Astrocyte of the cerebellum (primary cell): Measurements from ENCODE around the gene TAAR1.
"Not testable (repeated sequence)": the region's sequence is repeated elsewhere in the genome, so short reads cannot be mapped to it uniquely, and the experiment has no call there.

ENCODE experiments used
- DNase-seq: peaks from one replicate; pipeline ENCODE4 v3.0.0-alpha.2; 2011; ENCODE audit warnings: low read depth
- H3K4me3 ChIP-seq: 2 replicates; pipeline ENCODE4 v1.5.1; 2011; ENCODE audit warnings: mild to moderate bottlenecking, low read depth, low read length, moderate library complexity
- in situ Hi-C: cut with HindIII; loops from 2 replicates; pipeline ENCODE4 v1.10.0; 2017; ENCODE audit warnings: low sequenced_read_pairs
- TF ChIP-seq, protein P1 (sequence below): IDR thresholded peaks from 2 replicates; pipeline ENCODE4 v1.5.1; 2012; ENCODE audit warnings: low read length, low read depth, moderate library complexity, mild to moderate bottlenecking; ENCODE audit errors: missing control alignments

TAAR1 gene

DNA sequence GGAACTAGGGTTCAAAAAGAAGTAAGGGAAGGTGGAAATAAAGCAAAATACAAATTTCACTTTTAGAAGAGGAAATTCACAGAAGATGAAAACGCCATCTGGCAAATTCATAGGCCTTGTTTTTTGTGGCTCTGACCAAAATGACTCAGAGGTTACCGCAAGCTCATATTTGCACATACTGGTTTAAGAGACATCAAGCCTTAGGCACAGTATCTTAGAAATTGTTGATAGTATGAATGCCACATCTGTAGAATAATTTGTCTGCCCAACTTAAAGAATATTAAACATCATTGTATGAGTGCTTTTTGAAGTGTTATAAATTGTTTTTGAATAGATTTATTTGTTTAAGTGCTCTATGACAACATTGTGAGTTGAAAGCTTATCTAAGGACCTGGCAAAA, 10.6 kb downstream of the TAAR1 start:
- no peak overlapping the region for H3K4me3 ChIP-seq
- peak; percentile 57 for DNase-seq
- TF ChIP-seq, protein P1, sequence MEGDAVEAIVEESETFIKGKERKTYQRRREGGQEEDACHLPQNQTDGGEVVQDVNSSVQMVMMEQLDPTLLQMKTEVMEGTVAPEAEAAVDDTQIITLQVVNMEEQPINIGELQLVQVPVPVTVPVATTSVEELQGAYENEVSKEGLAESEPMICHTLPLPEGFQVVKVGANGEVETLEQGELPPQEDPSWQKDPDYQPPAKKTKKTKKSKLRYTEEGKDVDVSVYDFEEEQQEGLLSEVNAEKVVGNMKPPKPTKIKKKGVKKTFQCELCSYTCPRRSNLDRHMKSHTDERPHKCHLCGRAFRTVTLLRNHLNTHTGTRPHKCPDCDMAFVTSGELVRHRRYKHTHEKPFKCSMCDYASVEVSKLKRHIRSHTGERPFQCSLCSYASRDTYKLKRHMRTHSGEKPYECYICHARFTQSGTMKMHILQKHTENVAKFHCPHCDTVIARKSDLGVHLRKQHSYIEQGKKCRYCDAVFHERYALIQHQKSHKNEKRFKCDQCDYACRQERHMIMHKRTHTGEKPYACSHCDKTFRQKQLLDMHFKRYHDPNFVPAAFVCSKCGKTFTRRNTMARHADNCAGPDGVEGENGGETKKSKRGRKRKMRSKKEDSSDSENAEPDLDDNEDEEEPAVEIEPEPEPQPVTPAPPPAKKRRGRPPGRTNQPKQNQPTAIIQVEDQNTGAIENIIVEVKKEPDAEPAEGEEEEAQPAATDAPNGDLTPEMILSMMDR, result no peak
- in situ Hi-C loops, result no loop called here

GRCh38 chr6:132643547-132643946, 15.4 kb downstream of the TAAR1 start:
- TF ChIP-seq, protein P1, result no peak
- H3K4me3 ChIP-seq, result no peak overlapping the region
- in situ Hi-C loops, result no loop called here
- DNase-seq, result no peak

DNA sequence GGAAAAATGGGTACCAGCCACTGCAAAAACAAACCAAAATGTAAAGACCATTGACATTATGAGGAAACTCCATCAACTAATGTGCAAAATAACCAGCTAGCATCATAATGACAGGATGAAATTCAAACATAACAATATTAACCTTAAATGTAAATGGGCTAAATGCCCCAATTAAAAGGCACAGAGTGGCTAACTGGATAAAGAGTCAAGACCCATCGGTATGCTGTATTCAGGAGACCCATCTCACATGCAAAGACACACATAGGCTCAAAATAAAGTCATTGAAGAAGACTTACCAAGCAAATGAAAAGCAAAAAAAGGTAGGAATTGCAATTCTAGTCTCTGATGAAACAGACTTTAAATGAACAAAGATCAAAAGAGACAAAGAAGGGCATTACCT, 21.8 kb downstream of the TAAR1 start:
- H3K4me3 ChIP-seq, result not testable (repeated sequence)

GRCh38 chr6:132635906-132636305, 23.1 kb downstream of the TAAR1 start:
- H3K4me3 ChIP-seq, in situ Hi-C loops, DNase-seq: not testable (repeated sequence)

More for the DNA sequence above, 21.8 kb downstream of the TAAR1 start:
- in situ Hi-C loops, DNase-seq: not testable (repeated sequence)

- DNase-seq, in situ Hi-C loops, H3K4me3 ChIP-seq: not testable (repeated sequence)
Measured at GRCh38 chr6:132635288-132635687, 23.7 kb downstream of the TAAR1 start.

DNA sequence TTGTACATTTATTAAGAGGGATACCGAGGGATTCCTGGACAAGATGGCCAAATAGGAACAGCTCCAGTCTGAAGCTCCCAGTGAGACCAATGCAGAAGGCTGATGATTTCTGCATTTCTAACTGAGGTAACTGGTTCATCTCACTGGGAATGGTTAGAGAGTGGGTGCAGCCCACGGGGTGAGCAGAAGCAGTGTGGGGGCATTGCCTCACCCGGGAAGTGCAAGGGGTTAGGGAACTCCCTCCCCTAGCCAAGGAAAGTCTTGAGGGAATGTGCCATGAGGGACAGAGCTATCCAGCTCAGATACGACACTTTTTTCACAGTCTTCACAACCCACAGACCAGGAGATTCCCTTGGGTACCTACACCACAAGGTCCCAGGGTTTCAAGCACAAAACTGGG, 24.2 kb downstream of the TAAR1 start:
- TF ChIP-seq, protein P1, result no peak
- no peak for DNase-seq
- in situ Hi-C loops, result no loop called here
- no peak overlapping the region for H3K4me3 ChIP-seq

GRCh38 chr6:132633362-132633761, 25.6 kb downstream of the TAAR1 start:
- TF ChIP-seq, protein P1, result no peak
- H3K4me3 ChIP-seq, result no peak overlapping the region
- no peak for DNase-seq
- in situ Hi-C loops, result no loop called here

- DNase-seq, result no peak
- TF ChIP-seq, protein P1, result no peak
- H3K4me3 ChIP-seq, result no peak within 1 kb of the TSS
- in situ Hi-C loops, result no loop called here
Measured at GRCh38 chr6:132624175-132624574, 34.8 kb downstream of the TAAR1 start, which contains the start of gene TAAR2. Gene TAAR2, minus strand, starts transcription at chr6:132624275. Its CDS starts 0 bp downstream, at chr6:132624275.
